C4-2B (cell line): ENCODE measurements around the gene TCEA2.
"Not testable (repeated sequence)": the region's sequence is repeated elsewhere in the genome, so short reads cannot be mapped to it uniquely, and the experiment has no call there.

ENCODE experiments used
- H3K27ac ChIP-seq: fragments of 450-650 bp; 2 replicates; pipeline ENCODE4 v1.5.1; 2017
- ZFX ChIP-seq: fragments of 450-650 bp; IDR thresholded peaks from 2 replicates; pipeline ENCODE4 v1.6.1; 2017
- TF ChIP-seq, protein P1 (sequence below): fragments of 450-650 bp; conservative IDR thresholded peaks from 2 replicates; pipeline ENCODE4 v1.5.1; 2017; ENCODE audit warnings: mild to moderate bottlenecking

TCEA2 gene

DNA sequence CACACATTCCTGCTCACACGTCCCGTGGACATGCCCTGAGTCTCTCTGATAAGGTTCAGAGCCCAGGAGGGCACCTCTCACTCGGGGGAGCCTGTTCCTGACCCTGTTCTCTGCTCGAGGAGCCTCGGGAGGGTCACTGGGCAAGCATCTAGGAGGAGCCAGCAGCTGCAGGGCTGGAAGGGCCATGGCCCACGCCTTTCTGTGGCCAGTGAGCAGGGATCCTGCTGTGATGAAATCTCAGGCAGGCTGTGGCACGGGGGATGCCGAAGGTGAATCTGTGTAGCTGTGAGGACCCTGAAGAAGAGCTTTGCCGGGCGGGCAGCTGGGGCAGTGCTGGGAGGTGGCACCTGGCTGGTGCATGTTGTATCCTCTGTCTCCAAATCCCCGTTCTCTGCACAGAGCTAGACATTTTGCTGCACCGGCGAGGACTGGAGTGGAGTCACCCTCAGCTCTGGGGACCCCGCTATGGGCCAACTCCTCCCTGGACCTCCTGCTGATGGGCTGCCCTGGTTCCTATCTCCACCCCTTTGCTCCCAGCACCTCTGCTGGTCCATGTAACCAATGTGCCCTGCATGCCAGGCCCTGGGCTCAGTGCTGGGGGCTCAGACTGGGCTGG, 51.5 kb downstream of the TCEA2 start:
- TF ChIP-seq, protein P1, sequence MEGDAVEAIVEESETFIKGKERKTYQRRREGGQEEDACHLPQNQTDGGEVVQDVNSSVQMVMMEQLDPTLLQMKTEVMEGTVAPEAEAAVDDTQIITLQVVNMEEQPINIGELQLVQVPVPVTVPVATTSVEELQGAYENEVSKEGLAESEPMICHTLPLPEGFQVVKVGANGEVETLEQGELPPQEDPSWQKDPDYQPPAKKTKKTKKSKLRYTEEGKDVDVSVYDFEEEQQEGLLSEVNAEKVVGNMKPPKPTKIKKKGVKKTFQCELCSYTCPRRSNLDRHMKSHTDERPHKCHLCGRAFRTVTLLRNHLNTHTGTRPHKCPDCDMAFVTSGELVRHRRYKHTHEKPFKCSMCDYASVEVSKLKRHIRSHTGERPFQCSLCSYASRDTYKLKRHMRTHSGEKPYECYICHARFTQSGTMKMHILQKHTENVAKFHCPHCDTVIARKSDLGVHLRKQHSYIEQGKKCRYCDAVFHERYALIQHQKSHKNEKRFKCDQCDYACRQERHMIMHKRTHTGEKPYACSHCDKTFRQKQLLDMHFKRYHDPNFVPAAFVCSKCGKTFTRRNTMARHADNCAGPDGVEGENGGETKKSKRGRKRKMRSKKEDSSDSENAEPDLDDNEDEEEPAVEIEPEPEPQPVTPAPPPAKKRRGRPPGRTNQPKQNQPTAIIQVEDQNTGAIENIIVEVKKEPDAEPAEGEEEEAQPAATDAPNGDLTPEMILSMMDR = no peak
- no peak for TF ChIP-seq ZFX
- H3K27ac ChIP-seq = no peak overlapping the region

DNA sequence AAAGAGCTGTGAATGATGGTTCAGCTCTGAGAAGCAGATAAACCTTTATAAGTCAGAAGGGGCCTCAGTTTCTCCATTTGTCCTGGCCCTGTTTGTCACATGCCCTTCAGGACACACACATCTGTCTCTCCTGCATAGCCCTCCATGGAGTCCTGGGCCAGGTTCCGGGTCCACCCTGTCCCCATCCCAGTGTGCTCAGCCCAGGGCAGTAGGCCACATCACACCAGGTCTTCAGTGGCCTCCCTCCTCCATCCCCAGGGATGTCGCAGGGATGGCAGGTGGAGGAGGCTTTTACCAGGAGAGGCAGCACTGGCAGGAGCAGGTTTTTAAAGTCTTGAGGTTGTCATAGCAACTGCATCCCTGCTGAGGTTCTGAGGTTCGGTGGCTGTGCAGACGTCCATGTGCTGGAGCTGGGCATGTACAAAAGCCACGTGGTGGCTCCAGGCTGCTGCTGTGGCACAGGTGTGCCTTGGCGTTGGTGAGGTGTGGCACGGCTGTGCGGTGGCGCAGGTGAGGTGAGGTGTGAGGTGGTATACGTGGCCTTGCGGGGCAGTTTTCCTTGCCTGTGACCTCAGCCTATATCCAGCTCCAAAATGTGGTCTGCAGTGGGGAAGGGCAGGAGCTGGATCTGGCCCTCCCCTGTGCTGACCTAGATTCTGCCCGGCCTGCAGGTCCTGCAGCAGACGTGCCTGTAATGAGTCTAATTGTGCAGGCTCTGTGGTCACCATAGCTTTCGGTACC, 52.3 kb downstream of the TCEA2 start:
- no peak overlapping the region for H3K27ac ChIP-seq

DNA sequence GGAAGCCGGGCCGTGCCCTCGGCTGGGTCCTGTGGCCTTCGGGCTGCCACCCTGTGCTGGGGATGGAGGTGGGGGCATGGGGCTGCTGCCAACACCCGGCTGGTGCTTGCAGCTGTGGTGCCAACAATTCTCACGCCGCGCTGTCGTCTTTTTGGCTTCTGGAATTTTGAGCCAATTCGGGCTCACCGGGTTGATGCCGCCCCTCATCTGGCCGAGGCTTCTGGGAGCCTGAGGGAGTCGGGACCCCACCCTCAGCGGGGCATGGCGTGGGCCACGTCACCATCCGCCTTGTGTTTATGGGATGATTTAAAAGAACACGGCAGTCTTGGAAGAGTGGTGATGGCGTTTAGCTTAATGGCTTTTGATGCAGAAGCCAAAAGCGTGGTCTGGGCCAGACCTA, 53.0 kb downstream of the TCEA2 start:
- H3K27ac ChIP-seq = no peak overlapping the region
- TF ChIP-seq, protein P1 = no peak
- TF ChIP-seq ZFX = no peak

More for the DNA sequence above, 52.3 kb downstream of the TCEA2 start:
- TF ChIP-seq, protein P1 = no peak
- TF ChIP-seq ZFX = no peak

DNA sequence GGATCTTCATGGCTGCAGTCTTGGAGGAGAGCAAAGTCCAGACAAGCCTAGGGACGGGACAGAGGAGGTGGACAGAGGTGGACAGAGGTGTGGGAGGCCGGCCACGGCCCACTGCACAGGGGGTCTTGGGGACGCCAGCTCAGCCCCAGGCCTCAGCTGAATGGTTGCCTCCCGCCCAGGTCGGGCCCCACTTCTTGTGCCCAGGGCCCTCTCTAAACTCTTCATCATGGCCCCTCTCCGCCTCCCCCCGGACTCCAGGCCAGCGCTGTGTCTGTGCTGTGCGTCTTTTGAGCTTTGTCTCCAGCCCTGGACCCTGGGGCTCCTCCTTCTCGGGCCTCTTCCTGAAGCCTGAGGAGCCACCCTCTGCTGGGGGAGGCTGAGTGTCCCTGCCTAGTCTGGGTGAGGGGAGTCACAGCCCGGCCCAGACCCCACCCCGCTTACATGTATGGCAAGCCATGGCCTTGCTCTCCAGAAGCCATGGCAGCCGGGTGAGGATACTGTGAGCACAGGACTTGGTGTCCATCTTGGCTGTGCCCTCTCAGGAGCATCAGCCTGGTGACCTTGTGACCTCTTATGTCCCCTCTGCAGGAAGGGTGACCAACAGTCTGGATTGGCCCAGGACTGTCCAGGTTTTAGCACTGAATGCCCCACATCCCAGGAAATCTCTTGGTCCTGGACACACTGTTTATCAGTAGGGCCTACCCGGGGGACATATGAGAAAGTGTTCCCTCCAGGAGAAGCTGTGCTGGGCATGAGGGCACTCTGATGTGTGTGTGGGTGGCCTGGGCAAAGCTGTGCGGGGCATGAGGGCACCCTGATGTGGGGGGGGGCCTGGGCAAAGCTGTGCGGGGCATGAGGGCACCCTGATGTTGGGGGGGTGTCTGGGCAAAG, 53.8 kb downstream of the TCEA2 start:
- no peak for TF ChIP-seq ZFX
- TF ChIP-seq, protein P1 = no peak
- no peak overlapping the region for H3K27ac ChIP-seq

DNA sequence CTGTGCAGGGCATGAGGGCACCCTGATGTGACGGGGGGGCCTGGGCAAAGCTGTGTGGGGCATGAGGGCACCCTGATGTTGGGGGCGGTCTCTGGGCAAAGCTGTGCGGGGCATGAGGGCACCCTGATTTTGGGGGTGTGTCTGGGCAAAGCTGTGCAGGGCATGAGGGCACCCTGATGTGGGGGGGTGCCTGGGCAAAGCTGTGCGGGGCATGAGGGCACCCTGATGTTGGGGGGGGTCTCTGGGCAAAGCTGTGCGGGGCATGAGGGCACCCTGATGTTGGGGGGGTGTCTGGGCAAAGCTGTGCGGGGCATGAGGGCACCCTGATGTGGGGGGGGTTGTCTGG, 54.4 kb downstream of the TCEA2 start:
- not testable (repeated sequence) for H3K27ac ChIP-seq

DNA sequence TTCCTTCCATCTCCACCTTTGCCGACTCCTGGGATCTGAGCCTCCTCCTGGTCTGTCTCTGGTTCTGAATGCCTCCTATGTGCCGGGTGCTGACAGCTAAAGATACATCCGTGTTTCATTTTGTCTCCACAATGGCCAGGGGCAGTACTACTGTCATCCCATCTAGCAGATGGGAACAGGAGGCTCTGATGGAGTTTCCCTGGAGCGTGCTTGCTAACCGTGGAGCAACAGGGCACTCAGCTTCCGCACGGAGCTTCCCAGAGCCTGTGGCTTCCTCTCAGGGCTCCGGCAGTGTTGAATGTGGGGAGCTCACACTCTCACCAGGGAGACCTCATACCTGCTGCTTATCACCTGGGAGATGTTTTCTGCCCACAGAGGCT, 56.3 kb downstream of the TCEA2 start:
- no peak overlapping the region for H3K27ac ChIP-seq
- TF ChIP-seq, protein P1 = no peak
- TF ChIP-seq ZFX = no peak

DNA sequence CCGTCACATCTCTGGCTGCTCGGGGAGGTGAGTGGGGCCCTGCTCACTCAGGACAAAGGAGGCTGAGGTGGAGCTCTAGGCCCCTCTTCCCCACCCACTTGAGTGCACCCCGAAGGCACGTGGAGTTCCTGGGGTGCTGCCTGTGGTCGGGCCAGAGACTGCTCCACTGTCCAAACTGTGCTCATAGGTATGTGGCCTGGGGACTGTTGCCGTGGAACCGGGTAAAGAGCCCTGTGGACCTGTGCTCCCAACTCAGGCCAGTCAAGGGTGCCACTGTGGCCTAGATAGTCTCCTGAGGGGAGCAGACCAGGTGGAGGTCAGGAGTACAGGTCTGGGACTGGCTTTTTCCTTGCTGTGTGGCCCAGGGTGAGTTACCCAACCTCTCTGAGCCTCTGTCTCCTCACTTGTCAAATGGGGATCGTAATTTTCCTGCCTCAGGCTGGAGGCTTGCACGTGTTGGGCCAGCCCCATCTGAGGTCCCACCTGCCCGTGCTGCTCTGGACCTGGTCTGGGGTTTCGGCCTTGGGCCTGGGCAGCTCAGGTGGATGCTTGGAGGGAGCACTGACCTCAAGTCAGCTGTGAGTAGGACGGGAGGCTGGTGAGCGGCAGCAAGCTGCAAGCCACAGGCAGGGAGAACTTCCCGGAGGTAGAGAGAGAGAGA, 56.8 kb downstream of the TCEA2 start:
- TF ChIP-seq, protein P1 = no peak
- no peak for TF ChIP-seq ZFX
- H3K27ac ChIP-seq = no peak overlapping the region
